ACC112 (cell line): Measurements from ENCODE around the gene RETREG3.
"Not testable (repeated sequence)": the region's sequence is repeated elsewhere in the genome, so short reads cannot be mapped to it uniquely, and the experiment has no call there.

Experiments
- H2AFZ ChIP-seq: fragments of 200-600 bp; sonication (generic); one replicate; pipeline ENCODE4 v1.6.0; 2017; ENCODE audit warnings: antibody characterized with exemption, low read length; ENCODE audit not compliant: unreplicated experiment
- H3K27ac ChIP-seq: fragments of 200-600 bp; sonication (generic); 2 replicates; pipeline ENCODE4 v1.5.1; 2014; ENCODE audit warnings: low read depth, mild to moderate bottlenecking, antibody characterized with exemption, low read length, moderate library complexity
- H3K27me3 ChIP-seq: fragments of 200-600 bp; sonication (generic); 2 replicates; pipeline ENCODE4 v1.6.1; 2014; ENCODE audit warnings: mild to moderate bottlenecking, antibody characterized with exemption, low read length, moderate library complexity, mixed read lengths; ENCODE audit not compliant: insufficient read depth
- H3K36me3 ChIP-seq: fragments of 200-600 bp; sonication (generic); 2 replicates; pipeline ENCODE4 v1.6.1; 2016; ENCODE audit warnings: mild to moderate bottlenecking, antibody characterized with exemption, low read length, moderate library complexity, mixed read lengths; ENCODE audit not compliant: insufficient read depth
- H3K4me1 ChIP-seq: fragments of 200-600 bp; sonication (generic); one replicate; pipeline ENCODE4 v1.6.1; 2016; ENCODE audit warnings: low read length, mixed read lengths; ENCODE audit not compliant: insufficient read depth, unreplicated experiment, control insufficient read depth
- H3K4me3 ChIP-seq: fragments of 200-600 bp; sonication (generic); 2 replicates; pipeline ENCODE4 v1.5.1; 2014; ENCODE audit warnings: mild to moderate bottlenecking, low read depth, low read length
- H3K79me2 ChIP-seq: fragments of 200-600 bp; sonication (generic); one replicate; pipeline ENCODE4 v1.6.0; 2016; ENCODE audit warnings: low read length; ENCODE audit not compliant: control insufficient read depth, unreplicated experiment, insufficient read depth

The RETREG3 gene

GRCh38 chr17:42629411-42630009 is 20.3 kb upstream of the RETREG3 start:
- no peak overlapping the region for H3K4me3 ChIP-seq
- H3K27me3 ChIP-seq, result no peaks in the 10 kb centered on the region
- H3K79me2 ChIP-seq, result no peaks in the 10 kb centered on the region
- no peak overlapping the region for H3K27ac ChIP-seq
- H2AFZ ChIP-seq, result no peak overlapping the region
- no peaks in the 10 kb centered on the region for H3K4me1 ChIP-seq
- H3K36me3 ChIP-seq, result no peaks in the 10 kb centered on the region

GRCh38 chr17:42627032-42627764 is 18.0 kb upstream of the RETREG3 start:
- H3K4me3 ChIP-seq, H3K27me3 ChIP-seq, H3K79me2 ChIP-seq, H3K27ac ChIP-seq, H3K36me3 ChIP-seq, H2AFZ ChIP-seq, H3K4me1 ChIP-seq: not testable (repeated sequence)

GRCh38 chr17:42623732-42624596 is 14.8 kb upstream of the RETREG3 start:
- no peak overlapping the region for H3K4me3 ChIP-seq
- H3K36me3 ChIP-seq, result no peaks in the 10 kb centered on the region
- no peaks in the 10 kb centered on the region for H3K27me3 ChIP-seq
- no peak overlapping the region for H2AFZ ChIP-seq
- H3K79me2 ChIP-seq, result no peaks in the 10 kb centered on the region
- no peak overlapping the region for H3K27ac ChIP-seq
- H3K4me1 ChIP-seq, result peaks cover 5% of the 10 kb centered on the region

GRCh38 chr17:42623271-42623670 is 14.1 kb upstream of the RETREG3 start:
- H3K79me2 ChIP-seq, result no peaks in the 10 kb centered on the region
- no peak overlapping the region for H3K27ac ChIP-seq
- H3K4me1 ChIP-seq, result peaks cover 5% of the 10 kb centered on the region
- H2AFZ ChIP-seq, result no peak overlapping the region
- no peak overlapping the region for H3K4me3 ChIP-seq
- no peaks in the 10 kb centered on the region for H3K36me3 ChIP-seq
- no peaks in the 10 kb centered on the region for H3K27me3 ChIP-seq

- not testable (repeated sequence) for H3K27me3 ChIP-seq, H3K79me2 ChIP-seq, H3K4me3 ChIP-seq, H3K36me3 ChIP-seq, H2AFZ ChIP-seq, H3K27ac ChIP-seq, H3K4me1 ChIP-seq
Observed at GRCh38 chr17:42621987-42622386, 12.8 kb upstream of the RETREG3 start.

- no peak overlapping the region for H3K27ac ChIP-seq
Observed at GRCh38 chr17:42618442-42619150, 9.4 kb upstream of the RETREG3 start.

GRCh38 chr17:42617956-42618431 is 8.8 kb upstream of the RETREG3 start:
- Histone ChIP-seq H2AFZ (no peak overlapping the region), H3K79me2 (no peaks in the 10 kb centered on the region), H3K27me3 (no peaks in the 10 kb centered on the region), H3K36me3 (peaks cover 4% of the 10 kb centered on the region; the same call in 1 of the 2 replicates), H3K27ac (no peak overlapping the region), H3K4me1 (no peaks in the 10 kb centered on the region), H3K4me3 (no peak overlapping the region)

More at GRCh38 chr17:42618442-42619150, 9.4 kb upstream of the RETREG3 start:
- Histone ChIP-seq H3K36me3 (peaks cover 4% of the 10 kb centered on the region; the same call in 1 of the 2 replicates), H2AFZ (no peak overlapping the region), H3K27me3 (no peaks in the 10 kb centered on the region), H3K79me2 (no peaks in the 10 kb centered on the region), H3K4me1 (no peaks in the 10 kb centered on the region), H3K4me3 (no peak overlapping the region)

- H3K79me2 ChIP-seq, result peaks cover 16% of the 10 kb centered on the region
- no peaks in the 10 kb centered on the region for H3K27me3 ChIP-seq
- no peak overlapping the region for H2AFZ ChIP-seq
- H3K4me3 ChIP-seq, result no peak overlapping the region
- peaks cover 15% of the 10 kb centered on the region for H3K36me3 ChIP-seq
- no peak overlapping the region for H3K27ac ChIP-seq
- no peaks in the 10 kb centered on the region for H3K4me1 ChIP-seq
Observed at GRCh38 chr17:42613699-42614295, 4.6 kb upstream of the RETREG3 start.

GRCh38 chr17:42612013-42612412 is 2.8 kb upstream of the RETREG3 start:
- H3K79me2 ChIP-seq, result peaks cover 32% of the 10 kb centered on the region
- H3K36me3 ChIP-seq, result peaks cover 15% of the 10 kb centered on the region

More at GRCh38 chr17:42612013-42612412, 2.8 kb upstream of the RETREG3 start:
- Histone ChIP-seq H2AFZ (no peak overlapping the region), H3K27me3 (no peaks in the 10 kb centered on the region), H3K4me3 (no peak overlapping the region), H3K27ac (no peak overlapping the region), H3K4me1 (peaks cover 3% of the 10 kb centered on the region)
